CD4-positive, alpha-beta T cell treated with Interferon gamma for 1 hour (primary cell): ENCODE measurements around the gene OR2H1.
"Not testable (repeated sequence)": the region's sequence is repeated elsewhere in the genome, so short reads cannot be mapped to it uniquely, and the experiment has no call there.

Experiments used
- DNase-seq: peaks from one replicate; pipeline ENCODE4 v3.0.0-alpha.2; 2020

OR2H1 gene

GRCh38 chr6:29456971-29457370 lies at the start of gene OR2H1, which contains the start of gene OR11A1:
Gene OR2H1, plus strand, starts transcription at chr6:29457155. Its CDS starts 4,615 bp downstream, at chr6:29461770.
Gene OR11A1, minus strand, starts transcription at chr6:29457071. Its CDS starts 29,430 bp downstream, at chr6:29427641.
- no peak for DNase-seq

DNA sequence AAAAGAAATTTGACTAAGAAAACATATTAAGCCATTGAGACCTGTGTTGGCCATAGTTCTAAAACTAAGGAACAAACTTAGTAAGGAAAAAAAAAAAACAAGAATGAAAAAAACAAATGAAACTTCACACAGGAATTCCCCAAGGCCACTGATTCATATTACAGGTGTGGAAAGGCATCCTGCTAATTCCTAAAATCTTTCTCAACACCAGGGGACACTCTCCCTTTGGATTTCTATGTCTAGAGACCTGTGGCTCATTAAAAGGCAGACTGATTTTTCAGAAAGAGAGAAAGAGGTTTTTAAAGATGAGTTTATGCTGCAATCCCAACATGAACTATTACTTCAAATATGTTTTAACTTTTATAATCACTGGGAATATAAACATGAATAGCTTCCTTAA lies 42.4 kb upstream of the OR2H1 start, which contains the start of gene OR12D1:
Gene OR12D1 (plus strand): TSS at position 341 of the 400 bp plus-strand sequence.
- no peak for DNase-seq

GRCh38 chr6:29419516-29419915 lies 37.4 kb upstream of the OR2H1 start:
- DNase-seq: no peak

DNA sequence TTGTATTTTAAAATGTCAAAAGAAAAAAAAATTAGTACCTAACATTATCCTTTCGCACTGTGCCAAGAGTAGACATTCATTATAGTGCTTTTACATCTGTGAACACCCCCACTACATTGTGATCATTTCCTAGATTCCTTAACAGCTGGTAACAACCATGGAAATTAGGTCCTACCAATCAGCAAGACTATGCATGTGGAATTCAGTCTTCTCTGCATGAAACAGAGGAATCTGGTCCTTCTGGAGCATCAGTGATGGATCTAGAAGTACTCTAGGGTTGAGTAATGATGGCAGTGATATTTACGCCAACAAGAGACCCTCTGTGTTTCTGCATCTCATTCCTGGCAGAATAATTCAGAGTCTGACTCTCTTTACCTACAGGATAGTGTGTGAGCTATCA lies 32.8 kb upstream of the OR2H1 start:
- DNase-seq: no peak

DNA sequence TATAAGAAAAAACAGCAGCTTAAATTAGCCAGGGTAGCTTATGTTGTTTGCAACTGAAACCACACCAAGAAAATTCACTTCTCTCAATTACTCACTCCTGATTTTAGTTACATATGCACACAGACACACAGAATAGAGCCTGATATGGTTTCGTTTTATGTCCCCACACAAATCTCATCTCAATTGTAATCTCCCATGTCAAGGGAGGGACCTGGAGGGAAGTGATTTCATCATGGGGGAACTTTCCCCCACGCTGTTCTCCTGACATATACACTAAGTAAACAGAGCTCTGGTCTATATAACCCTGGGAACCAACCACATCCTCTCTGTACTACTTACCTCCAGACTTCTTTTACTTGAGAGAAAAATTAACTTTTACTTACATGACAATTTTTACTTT lies 32.4 kb upstream of the OR2H1 start:
- DNase-seq: no peak

GRCh38 chr6:29425075-29425474 lies 31.9 kb upstream of the OR2H1 start:
- DNase-seq: no peak

- DNase-seq: no peak
These were observed 30.3 kb upstream of the OR2H1 start for GRCh38 chr6:29426654-29427053.

DNA sequence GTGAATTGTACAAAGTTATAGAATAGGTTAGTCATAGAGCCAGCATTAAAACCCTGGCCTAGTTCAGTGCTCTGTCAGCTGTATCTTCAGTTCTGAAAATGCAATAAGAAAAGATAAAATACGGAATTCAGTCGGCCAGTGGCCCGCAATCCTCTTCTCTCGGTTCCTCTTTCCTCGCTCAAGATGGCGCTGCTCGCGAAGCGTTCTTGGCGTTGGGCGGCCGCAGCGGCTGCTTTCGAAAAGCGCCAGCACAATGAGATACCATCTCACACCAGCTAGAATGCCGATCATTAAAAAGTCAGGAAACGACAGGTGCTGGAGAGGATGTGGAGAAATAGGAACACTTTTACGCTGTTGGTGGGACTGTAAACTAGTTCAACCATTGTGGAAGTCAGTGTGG lies 20.2 kb upstream of the OR2H1 start:
- not testable (repeated sequence) for DNase-seq

DNA sequence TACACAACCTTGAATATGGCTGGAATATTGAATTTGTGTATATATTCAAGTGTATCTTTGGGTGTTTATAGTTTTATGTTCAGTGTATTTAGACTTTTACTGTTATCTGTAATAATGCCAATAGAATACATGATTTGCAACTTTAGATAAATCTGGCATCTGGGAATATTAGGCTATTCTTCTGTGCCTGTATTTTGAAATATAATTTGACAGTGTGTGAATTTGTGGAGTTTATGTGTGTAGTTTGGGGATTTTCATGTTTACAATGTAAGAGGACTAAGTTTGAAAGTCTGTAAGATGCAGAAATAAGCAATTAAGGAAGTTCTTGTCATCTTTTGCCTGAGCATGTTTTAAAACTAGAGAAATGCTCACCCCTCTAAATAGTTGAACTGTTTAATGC lies 17.9 kb upstream of the OR2H1 start, which contains the start of gene OR10C1:
Gene OR10C1 (plus strand): TSS at position 301 of the 400 bp plus-strand sequence. CDS start 710 bp downstream, outside the sequence.
- DNase-seq: no peak

GRCh38 chr6:29442719-29443118 lies 14.2 kb upstream of the OR2H1 start:
- DNase-seq: no peak

DNA sequence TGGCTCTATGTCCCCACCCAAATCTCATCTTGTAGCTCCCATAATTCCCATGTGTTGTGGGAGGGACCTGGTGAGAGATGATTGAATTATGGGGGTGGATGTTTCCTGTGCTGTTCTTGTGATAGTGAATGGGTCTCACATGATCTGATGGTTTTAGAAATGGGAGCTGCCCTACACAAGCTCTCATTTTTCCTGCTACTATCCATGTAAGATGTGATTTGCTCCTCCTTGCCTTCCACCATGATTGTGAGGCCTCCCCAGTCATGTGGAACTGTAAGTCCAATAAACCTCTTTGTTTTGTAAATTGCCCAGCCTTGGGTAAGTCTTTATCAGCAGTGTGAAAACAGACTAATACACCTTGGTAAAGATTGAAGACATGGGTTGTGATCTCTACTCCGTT lies 12.9 kb upstream of the OR2H1 start:
- DNase-seq: not testable (repeated sequence)

GRCh38 chr6:29447670-29448069 lies 9.3 kb upstream of the OR2H1 start:
- no peak for DNase-seq

DNA sequence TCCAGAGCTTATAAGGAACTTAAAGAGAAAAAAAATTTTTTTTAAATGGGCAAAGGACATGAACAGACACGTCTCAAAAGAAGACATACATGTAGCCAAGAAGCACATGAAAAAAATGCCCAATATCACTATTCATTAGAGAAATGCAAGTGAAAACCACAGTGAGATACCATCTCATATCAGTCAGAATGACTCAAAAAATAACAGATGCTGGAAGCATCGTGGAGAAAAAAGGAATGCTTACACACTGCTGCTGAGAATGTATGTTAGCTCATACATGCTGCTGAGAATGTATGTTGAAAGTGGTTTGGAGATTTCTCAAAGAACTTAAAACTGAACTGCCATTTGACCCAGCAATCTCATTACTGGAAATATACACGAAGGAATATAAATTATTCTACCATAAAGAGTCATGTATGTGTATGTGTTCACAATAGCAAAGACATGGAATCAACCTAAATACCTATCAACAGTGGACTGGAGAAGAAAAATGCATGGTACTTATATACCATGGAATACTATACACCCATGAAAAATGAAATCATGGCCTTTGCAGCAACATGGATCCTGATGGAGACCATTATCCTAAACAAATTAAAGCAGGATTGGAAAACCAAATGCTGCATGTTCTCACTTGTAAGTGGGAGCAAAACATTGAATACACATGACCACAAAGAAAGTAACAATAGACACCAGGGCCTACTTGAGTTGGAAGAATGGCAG lies 5.3 kb upstream of the OR2H1 start:
- no peak for DNase-seq

- DNase-seq: no peak
These were observed 4.3 kb downstream of the OR2H1 start for GRCh38 chr6:29461021-29461814.

DNA sequence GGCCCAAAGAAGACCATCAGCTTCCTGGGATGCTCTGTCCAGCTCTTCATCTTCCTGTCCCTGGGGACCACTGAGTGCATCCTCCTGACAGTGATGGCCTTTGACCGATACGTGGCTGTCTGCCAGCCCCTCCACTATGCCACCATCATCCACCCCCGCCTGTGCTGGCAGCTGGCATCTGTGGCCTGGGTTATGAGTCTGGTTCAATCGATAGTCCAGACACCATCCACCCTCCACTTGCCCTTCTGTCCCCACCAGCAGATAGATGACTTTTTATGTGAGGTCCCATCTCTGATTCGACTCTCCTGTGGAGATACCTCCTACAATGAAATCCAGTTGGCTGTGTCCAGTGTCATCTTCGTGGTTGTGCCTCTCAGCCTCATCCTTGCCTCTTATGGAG lies 5.1 kb downstream of the OR2H1 start:
- DNase-seq: no peak

GRCh38 chr6:29465279-29465678 lies 8.3 kb downstream of the OR2H1 start:
- no peak for DNase-seq

- no peak for DNase-seq
These were observed 8.8 kb downstream of the OR2H1 start for GRCh38 chr6:29465801-29466200.

- DNase-seq: no peak
These were observed 9.3 kb downstream of the OR2H1 start for GRCh38 chr6:29466241-29466640.

DNA sequence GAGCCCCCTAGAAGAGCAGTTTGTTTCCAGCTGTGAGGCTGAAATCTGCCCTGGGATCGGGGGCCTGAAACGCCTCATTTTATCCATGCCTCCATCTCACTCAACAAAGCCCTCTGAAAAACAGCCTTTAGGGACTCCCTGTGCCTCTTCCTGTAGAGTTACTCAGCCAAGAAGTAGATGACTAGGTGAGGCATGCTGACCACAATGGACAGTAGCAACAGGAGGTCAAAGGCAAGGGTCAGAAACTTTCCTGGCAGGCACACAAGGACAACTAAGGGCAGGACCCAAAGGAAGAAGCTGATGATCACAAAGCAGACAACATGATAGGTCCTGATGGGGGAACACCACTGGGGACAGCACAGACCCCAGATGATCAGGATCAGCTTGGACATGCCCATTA lies 18.0 kb downstream of the OR2H1 start:
- no peak for DNase-seq

DNA sequence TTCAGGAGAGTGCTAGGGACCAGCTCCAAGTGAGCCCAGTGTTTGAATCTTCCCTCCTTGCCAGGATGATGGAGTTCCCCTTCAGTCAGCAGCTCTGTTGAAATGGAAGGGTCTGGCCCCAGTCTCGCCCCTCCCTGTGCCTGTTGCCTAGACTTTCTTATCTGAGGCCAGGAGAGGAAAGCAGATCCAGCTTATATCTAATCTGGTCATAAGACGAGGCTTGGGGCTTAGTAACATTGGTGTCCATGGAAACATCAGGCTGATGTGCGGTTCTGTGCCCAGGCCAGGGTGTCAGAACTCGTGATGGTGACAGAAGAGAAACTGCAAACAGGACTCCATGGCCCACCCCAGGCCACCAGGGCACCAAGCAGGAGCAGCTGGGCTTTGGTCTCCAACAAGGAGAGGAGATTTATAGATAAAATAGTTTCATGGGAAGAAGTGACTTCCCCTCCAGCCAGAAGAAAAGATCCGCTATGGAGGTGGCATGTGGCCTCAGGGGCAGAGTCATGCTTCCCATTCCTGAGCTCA lies 21.0 kb downstream of the OR2H1 start:
- DNase-seq: no peak

- no peak for DNase-seq
These were observed 21.8 kb downstream of the OR2H1 start for GRCh38 chr6:29478740-29479139.

GRCh38 chr6:29479560-29479959 lies 22.6 kb downstream of the OR2H1 start:
- DNase-seq: no peak

GRCh38 chr6:29483186-29483585 lies 26.2 kb downstream of the OR2H1 start:
- no peak for DNase-seq

DNA sequence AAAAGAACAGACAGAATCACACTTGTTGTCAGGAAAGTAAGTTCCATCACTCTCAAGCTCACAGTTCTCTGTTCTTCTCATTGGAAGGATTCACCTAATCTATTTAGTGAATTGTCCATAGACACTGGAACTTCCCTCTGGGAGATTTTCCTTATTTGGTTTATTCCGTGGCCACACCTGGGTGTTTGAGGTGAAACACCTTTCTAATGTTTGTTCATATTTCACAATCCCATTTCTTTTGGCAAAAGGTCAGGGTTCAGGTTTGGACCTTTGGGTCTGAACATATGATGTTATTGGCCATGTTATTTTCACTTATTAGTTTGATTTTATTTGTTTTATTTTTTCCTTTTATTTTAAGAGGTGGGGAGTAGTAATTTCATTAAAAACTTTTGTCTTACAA lies 26.8 kb downstream of the OR2H1 start:
- DNase-seq: no peak
